IMR-90 (cell line): ENCODE data around the gene APOBEC3H. TPM values are rescaled to one million over a fixed set of nuclear protein-coding genes. Genes with fewer than 3 reads are reported as not detected.

Source experiments
- ATAC-seq: fragments of 200-7000 bp; cut with Tn5 transposase; 2 replicates; pipeline ENCODE4 v1.9.1; 2020; ENCODE audit warnings: low read depth, mild to moderate bottlenecking, moderate library complexity
- BruUV-seq: library from RNA; stranded (reverse); fragments of 400-500 nt; replicated peaks from 2 replicates; lab custom pipeline; 2021; lab: Mats Ljungman, UMichigan
- CTCF ChIA-PET: fragments of 300-600 bp; formaldehyde crosslinking; extraction: SDS; loops from one replicate; lab custom pipeline; 2021; ENCODE audit warnings: antibody characterized with exemption; lab: Yijun Ruan, JAX
- POLR2A ChIA-PET: fragments of 300-600 bp; sonication (Branson Sonifier 250); formaldehyde crosslinking; loops from one replicate; lab custom pipeline; 2022; ENCODE audit warnings: antibody characterized with exemption; ENCODE audit not compliant: unreplicated experiment; lab: Charles Lee
- DNase-seq: peaks from one replicate; pipeline ENCODE4 v3.0.0; 2013
- H2AFZ ChIP-seq: replicated peaks from 2 replicates; pipeline ENCODE3; 2013; ENCODE audit warnings: low read length, mild to moderate bottlenecking; ENCODE audit not compliant: poor library complexity
- H2AK5ac ChIP-seq: 2 replicates; pipeline ENCODE4 v1.6.1; 2013; ENCODE audit warnings: low read depth, low read length, inconsistent platforms
- H2AK9ac ChIP-seq: replicated peaks from 2 replicates; pipeline ENCODE3; 2013; ENCODE audit warnings: mild to moderate bottlenecking, low read depth, low read length, moderate library complexity; ENCODE audit not compliant: poor library complexity
- H2BK120ac ChIP-seq: 2 replicates; pipeline ENCODE4 v1.6.1; 2013; ENCODE audit warnings: low read depth, low read length, inconsistent platforms
- H2BK15ac ChIP-seq: 3 replicates; pipeline ENCODE4 v1.6.1; 2013; ENCODE audit warnings: low read depth, low read length, inconsistent platforms
- H2BK20ac ChIP-seq: 2 replicates; pipeline ENCODE4 v1.6.1; 2013; ENCODE audit warnings: low read depth, mild to moderate bottlenecking, inconsistent platforms, low read length, moderate library complexity
- H2BK5ac ChIP-seq: 2 replicates; pipeline ENCODE4 v1.6.1; 2013; ENCODE audit warnings: mild to moderate bottlenecking, low read depth, low read length, inconsistent platforms; ENCODE audit not compliant: poor library complexity, severe bottlenecking
- H3K14ac ChIP-seq: replicated peaks from 2 replicates; pipeline ENCODE4 v1.6.1; 2013; ENCODE audit warnings: low read depth, low read length, inconsistent platforms
- H3K18ac ChIP-seq: 2 replicates; pipeline ENCODE4 v1.6.1; 2013; ENCODE audit warnings: low read depth, low read length, control low read depth
- H3K23ac ChIP-seq: 2 replicates; pipeline ENCODE4 v1.6.1; 2013; ENCODE audit warnings: low read depth, low read length, inconsistent platforms
- H3K27ac ChIP-seq: 2 replicates; pipeline ENCODE4 v1.5.1; 2013; ENCODE audit warnings: mild to moderate bottlenecking, control low read depth, low read length; ENCODE audit not compliant: insufficient read depth
- H3K27me3 ChIP-seq: 2 replicates; pipeline ENCODE4 v1.6.1; 2013; ENCODE audit warnings: low read length; ENCODE audit not compliant: control insufficient read depth, insufficient read depth
- H3K36me3 ChIP-seq: 2 replicates; pipeline ENCODE4 v1.6.1; 2013; ENCODE audit warnings: low read length, mixed read lengths; ENCODE audit not compliant: control insufficient read depth, insufficient read depth
- H3K4ac ChIP-seq: 2 replicates; pipeline ENCODE4 v1.6.1; 2013; ENCODE audit warnings: low read depth, low read length, inconsistent platforms
- H3K4me1 ChIP-seq: 2 replicates; pipeline ENCODE4 v1.6.1; 2013; ENCODE audit warnings: low read length, mixed read lengths; ENCODE audit not compliant: control insufficient read depth, insufficient read depth
- H3K4me2 ChIP-seq: 2 replicates; pipeline ENCODE4 v1.6.1; 2013; ENCODE audit warnings: low read depth, mild to moderate bottlenecking, control low read depth, low read length, moderate library complexity
- H3K4me3 ChIP-seq: 2 replicates; pipeline ENCODE4 v1.5.1; 2013; ENCODE audit warnings: low read depth, mild to moderate bottlenecking, control low read depth, low read length, moderate library complexity; ENCODE audit not compliant: insufficient read depth
- H3K56ac ChIP-seq: 2 replicates; pipeline ENCODE4 v1.6.1; 2013; ENCODE audit warnings: low read length, inconsistent platforms; ENCODE audit not compliant: insufficient read depth; ENCODE audit errors: extremely low read depth
- H3K79me1 ChIP-seq, 2 experiments: 2 replicates each; pipeline ENCODE4 v1.6.1; 2013; ENCODE audit warnings: low read length in 2 of 2, inconsistent platforms in 1 of 2, low read depth in 1 of 2
- H3K9ac ChIP-seq: 2 replicates; pipeline ENCODE4 v1.6.1; 2013; ENCODE audit warnings: low read depth, low read length, control low read depth
- H3K9me1 ChIP-seq: 2 replicates; pipeline ENCODE4 v1.6.1; 2013; ENCODE audit warnings: low read length, inconsistent platforms; ENCODE audit not compliant: insufficient read depth
- H3K9me3 ChIP-seq: 2 replicates; pipeline ENCODE4 v1.6.1; 2013; ENCODE audit warnings: low read length; ENCODE audit not compliant: control insufficient read depth, insufficient read depth
- H4K20me1 ChIP-seq: 2 replicates; pipeline ENCODE4 v1.6.1; 2013; ENCODE audit warnings: low read length, inconsistent platforms; ENCODE audit not compliant: insufficient read depth
- H4K5ac ChIP-seq: 2 replicates; pipeline ENCODE4 v1.6.1; 2013; ENCODE audit warnings: mild to moderate bottlenecking, low read depth, low read length, control low read depth
- H4K8ac ChIP-seq, 2 experiments: 2 replicates each; pipeline ENCODE4 v1.6.1; 2013; ENCODE audit warnings: low read depth in 2 of 2, low read length in 2 of 2, control low read depth in 1 of 2, inconsistent platforms in 1 of 2
- H4K91ac ChIP-seq: 2 replicates; pipeline ENCODE4 v1.6.1; 2013; ENCODE audit warnings: low read depth, low read length, inconsistent platforms; ENCODE audit not compliant: insufficient read depth
- CEBPB ChIP-seq: IDR thresholded peaks from 2 replicates; pipeline ENCODE4 v1.6.1; 2012; ENCODE audit warnings: low read depth, low read length, improper control_type of control experiment
- NFE2L2 ChIP-seq: fragments of 150-350 bp; IDR thresholded peaks from 2 replicates; pipeline ENCODE4 v1.6.1; 2016; ENCODE audit warnings: low read depth, mild to moderate bottlenecking, low read length
- RAD21 ChIP-seq: IDR thresholded peaks from 2 replicates; pipeline ENCODE4 v1.6.1; 2012; ENCODE audit warnings: low read length, improper control_type of control experiment
- SMC3 ChIP-seq: fragments of 150-350 bp; IDR thresholded peaks from 2 replicates; pipeline ENCODE4 v1.6.1; 2016; ENCODE audit warnings: low read depth, mild to moderate bottlenecking, antibody characterized with exemption, low read length, moderate library complexity
- WGBS, 2 experiments: methylation state at CpG; one replicate each; pipeline versions ENCODE4 v1.1.5 to v1.1.7; 2013; ENCODE audit warnings: missing lambda C conversion rate in 2 of 2; ENCODE audit not compliant: insufficient read length in 1 of 2; ENCODE audit errors: extremely low coverage in 2 of 2; 5-methylcytosine and 5-hydroxymethylcytosine counted together
- dilution Hi-C: fragments of 300-500 bp; cut with HindIII; formaldehyde crosslinking; loops from one replicate; pipeline ENCODE4 v1.14.3; 2018; ENCODE audit warnings: low sequenced_read_pairs; ENCODE audit not compliant: unreplicated experiment
- in situ Hi-C: fragments of 300-500 bp; cut with MboI; formaldehyde crosslinking; loops from 3 replicates; pipeline ENCODE4 v1.14.3; 2019; ENCODE audit warnings: low sequenced_read_pairs, inconsistent platforms, mixed read lengths
- intact Hi-C: fragments of 100-400 bp; cut with micrococcal nuclease; formaldehyde crosslinking; loops from 2 replicates; pipeline ENCODE4 v1.10.0; 2022
- polyA plus RNA-seq, 3 experiments: library from polyadenylated mRNA; depleted of rRNA; stranded (reverse); fragments of >200 nt; gene quantifications; 2 replicates each; pipeline ENCODE4 v1.2.3, GENCODE V29; 2012; ENCODE audit warnings: low replicate concordance in 1 of 3
- total RNA-seq: library from RNA; depleted of rRNA; stranded (reverse); fragments of >200 nt; gene quantifications from 2 replicates; pipeline ENCODE4 v1.2.3, GENCODE V29; 2012
- TF ChIP-seq, protein P1 (sequence below): conservative IDR thresholded peaks from 2 replicates; pipeline ENCODE4 v1.5.1; 2012; ENCODE audit warnings: mild to moderate bottlenecking, low read depth, low read length, improper control_type of control experiment

The APOBEC3H gene
- total and polyA plus RNA-seq, 2 of the 4 experiments (the other 2 are of a cell fraction), result 0.18 TPM; not detected in 1

DNA sequence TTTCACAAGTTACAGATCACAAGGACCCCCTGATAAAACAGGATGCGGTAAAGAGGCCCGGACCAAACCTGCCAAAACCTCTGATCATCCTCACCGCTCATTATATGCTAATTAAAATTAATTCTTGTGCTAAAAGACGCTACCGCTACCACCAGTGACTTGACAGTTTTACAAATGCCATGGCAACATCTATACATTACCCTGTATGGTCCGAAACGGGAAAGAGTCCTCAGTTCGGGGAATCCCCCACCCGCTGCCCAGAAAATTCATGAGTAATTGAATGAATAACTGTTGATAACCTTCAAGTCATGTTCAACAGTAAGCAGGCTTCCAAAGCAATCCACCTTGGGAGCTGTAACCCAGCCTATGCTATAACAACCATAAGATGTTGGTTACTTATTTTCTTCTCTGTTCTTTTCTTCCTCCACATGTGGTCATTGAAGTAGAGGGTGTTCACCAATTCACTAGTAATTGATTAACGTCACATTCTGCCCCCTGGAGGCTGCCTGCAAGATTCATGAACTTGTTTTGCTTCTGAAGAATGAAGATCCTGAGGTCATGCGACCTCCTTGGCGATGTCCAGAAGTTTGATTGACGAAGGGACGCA lies 20.6 kb downstream of the APOBEC3H start:
- no peaks in the 10 kb centered on the region for H3K4me1 ChIP-seq
- peaks cover 38% of the 10 kb centered on the region for H3K27me3 ChIP-seq
- ChIA-PET CTCF (no interaction called here), POLR2A (no interaction called here)
- peak; percentile 60 for TF ChIP-seq SMC3
- TF ChIP-seq NFE2L2, result peak; percentile 43; the same call in 1 of the 2 replicates
- TF ChIP-seq CEBPB, result no peak
- TF ChIP-seq RAD21, result peak; percentile 49
- TF ChIP-seq, protein P1, sequence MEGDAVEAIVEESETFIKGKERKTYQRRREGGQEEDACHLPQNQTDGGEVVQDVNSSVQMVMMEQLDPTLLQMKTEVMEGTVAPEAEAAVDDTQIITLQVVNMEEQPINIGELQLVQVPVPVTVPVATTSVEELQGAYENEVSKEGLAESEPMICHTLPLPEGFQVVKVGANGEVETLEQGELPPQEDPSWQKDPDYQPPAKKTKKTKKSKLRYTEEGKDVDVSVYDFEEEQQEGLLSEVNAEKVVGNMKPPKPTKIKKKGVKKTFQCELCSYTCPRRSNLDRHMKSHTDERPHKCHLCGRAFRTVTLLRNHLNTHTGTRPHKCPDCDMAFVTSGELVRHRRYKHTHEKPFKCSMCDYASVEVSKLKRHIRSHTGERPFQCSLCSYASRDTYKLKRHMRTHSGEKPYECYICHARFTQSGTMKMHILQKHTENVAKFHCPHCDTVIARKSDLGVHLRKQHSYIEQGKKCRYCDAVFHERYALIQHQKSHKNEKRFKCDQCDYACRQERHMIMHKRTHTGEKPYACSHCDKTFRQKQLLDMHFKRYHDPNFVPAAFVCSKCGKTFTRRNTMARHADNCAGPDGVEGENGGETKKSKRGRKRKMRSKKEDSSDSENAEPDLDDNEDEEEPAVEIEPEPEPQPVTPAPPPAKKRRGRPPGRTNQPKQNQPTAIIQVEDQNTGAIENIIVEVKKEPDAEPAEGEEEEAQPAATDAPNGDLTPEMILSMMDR, result peak; percentile 58
- H3K14ac ChIP-seq, result no peak overlapping the region
- H3K4me2 ChIP-seq, result no peak overlapping the region
- H2AK5ac ChIP-seq, result no peak overlapping the region
- H4K91ac ChIP-seq, result no peak overlapping the region
- dilution Hi-C loops, result no loop called here
- no peak overlapping the region for H3K4me3 ChIP-seq
- in situ Hi-C loops, result loop anchor here (25.0 kb wide), 1 partner anchor 255 kb away; the partner anchor contains the start of gene CBX6
- H3K36me3 ChIP-seq, result no peaks in the 10 kb centered on the region
- H3K4ac ChIP-seq, result no peak overlapping the region
- H3K18ac ChIP-seq, result no peak overlapping the region
- ATAC-seq (no peak; the same call in 1 of the 2 replicates), DNase-seq (peak; percentile 49)
- H4K5ac ChIP-seq, result no peak overlapping the region
- peaks cover 3% of the 10 kb centered on the region; the same call in 1 of the 2 replicates for H3K9me3 ChIP-seq
- no peaks in the 10 kb centered on the region for H3K79me1 ChIP-seq
- intact Hi-C loops, result loop anchor here (1.0 to 5.0 kb wide), 3 partner anchors 110 to 350 kb away; no protein-coding TSS in a partner anchor
- no peak overlapping the region for H3K56ac ChIP-seq
- H2BK120ac ChIP-seq, result no peak overlapping the region
- H3K23ac ChIP-seq, result no peak overlapping the region
- no peak overlapping the region for H2AK9ac ChIP-seq
- 27% methylated on average over 4 of the region's 14 CpGs; no CpG with 5 or more reads in 1 of the 2 experiments for WGBS, 2 experiments
- H2BK20ac ChIP-seq, result no peak overlapping the region
- H4K8ac ChIP-seq, result no peak overlapping the region
- BruUV-seq, result no TSS peak
- H2BK5ac ChIP-seq, result no peak overlapping the region
- no peak overlapping the region for H2AFZ ChIP-seq
- no peak overlapping the region for H2BK15ac ChIP-seq
- H3K9me1 ChIP-seq, result no peaks in the 10 kb centered on the region
- H3K27ac ChIP-seq, result no peak overlapping the region
- H3K9ac ChIP-seq, result no peak overlapping the region
- H4K20me1 ChIP-seq, result no peaks in the 10 kb centered on the region
